Nephron (organoid): ENCODE data around the gene BTBD17.

Experiments
- H3K27ac Mint-ChIP-seq, 3 experiments: 2 replicates each; pipeline ENCODE4 v1.8.0; 2020; ENCODE audit warnings: mixed read lengths in 3 of 3, mild to moderate bottlenecking in 2 of 3, moderate library complexity in 1 of 3
- H3K27me3 Mint-ChIP-seq: 2 replicates; pipeline ENCODE4 v1.8.0; 2021; ENCODE audit warnings: low read depth, mild to moderate bottlenecking, moderate library complexity, mixed read lengths
- H3K36me3 Mint-ChIP-seq: 2 replicates; pipeline ENCODE4 v1.8.0; 2020; ENCODE audit warnings: low read depth, mixed read lengths
- H3K4me1 Mint-ChIP-seq: 2 replicates; pipeline ENCODE4 v1.8.0; 2020; ENCODE audit warnings: mixed read lengths
- H3K4me3 Mint-ChIP-seq, 3 experiments: 2 replicates each; pipeline ENCODE4 v1.8.0; 2020; ENCODE audit warnings: mild to moderate bottlenecking in 3 of 3, mixed read lengths in 3 of 3, moderate library complexity in 2 of 3
- H3K9me3 Mint-ChIP-seq: 2 replicates; pipeline ENCODE4 v1.8.0; 2020; ENCODE audit warnings: mixed read lengths
- CTCF ChIP-seq, 3 experiments: fragments of 200-600 bp; sonication (generic); IDR thresholded peaks; one replicate each; pipeline ENCODE4 v1.5.0; 2021; ENCODE audit warnings: antibody characterized with exemption in 3 of 3; ENCODE audit not compliant: unreplicated experiment in 3 of 3

The BTBD17 gene

DNA sequence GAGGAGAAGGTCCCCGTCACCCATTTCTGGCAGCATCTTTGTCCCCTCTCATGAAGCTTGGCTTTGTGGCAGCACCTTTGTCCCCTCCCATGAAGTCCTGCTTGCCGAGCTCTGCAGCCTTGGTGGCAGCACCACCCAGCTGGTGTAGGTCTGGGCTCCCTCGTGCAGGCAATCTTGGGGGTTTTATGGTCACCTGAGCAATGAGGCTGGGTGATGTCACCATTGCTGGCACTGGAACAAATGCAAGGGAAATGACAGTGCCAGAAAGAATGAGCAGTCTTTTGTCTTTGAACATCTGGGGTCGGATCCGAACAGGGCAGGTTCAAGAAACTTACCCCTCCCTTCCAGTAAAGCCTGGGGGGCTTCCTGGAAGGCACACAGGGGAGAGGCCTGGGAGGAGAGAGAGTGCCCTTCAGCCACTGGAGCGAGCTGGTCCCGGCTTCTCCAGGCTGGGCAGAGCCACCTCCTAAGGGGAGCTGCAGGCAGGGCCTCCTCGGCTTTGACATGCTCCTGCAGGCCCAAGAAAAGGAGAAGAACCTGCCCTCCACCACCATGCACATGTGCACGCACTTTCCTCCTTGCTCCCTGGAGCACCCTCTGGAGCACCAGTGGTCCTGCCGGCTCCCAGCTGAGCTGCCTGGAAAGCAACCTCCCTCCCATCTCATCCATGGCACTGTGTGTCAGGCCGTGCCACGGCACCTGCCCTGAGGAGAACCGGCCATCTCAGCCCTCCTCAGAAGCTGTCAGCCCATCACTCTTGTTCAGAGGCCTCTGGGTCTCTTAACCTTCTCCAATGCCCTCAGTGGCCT, 16.0 kb downstream of the BTBD17 start:
- Mint-ChIP-seq H3K27ac (no peak overlapping the region), H3K27me3 (peaks cover 43% of the 10 kb centered on the region), H3K9me3 (no peaks in the 10 kb centered on the region), H3K4me1 (no peaks in the 10 kb centered on the region), H3K36me3 (no peaks in the 10 kb centered on the region), H3K4me3 (no peak overlapping the region)
- no peak for TF ChIP-seq CTCF (IDR thresholded peaks at IDR 0.05; ENCODE audit: unreplicated experiment in 3 of 3)

DNA sequence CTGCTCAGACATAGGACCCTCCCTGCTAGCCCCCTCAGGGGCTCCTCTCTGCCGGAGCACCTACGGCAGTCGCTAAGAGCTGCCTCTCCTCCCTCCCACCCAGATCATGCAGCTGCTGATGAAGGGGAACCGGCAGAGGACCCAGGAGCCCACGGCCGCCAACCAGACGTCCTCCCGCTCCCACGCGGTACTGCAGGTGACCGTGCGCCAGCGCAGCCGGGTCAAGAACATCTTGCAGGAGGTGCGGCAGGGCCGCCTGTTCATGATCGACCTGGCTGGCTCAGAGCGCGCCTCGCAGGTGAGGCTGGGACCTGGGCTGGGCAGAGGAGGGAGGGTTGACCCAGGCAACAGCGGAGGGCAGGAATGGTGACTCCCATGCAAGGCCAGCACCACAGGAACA, 17.0 kb downstream of the BTBD17 start:
- H3K36me3 Mint-ChIP-seq: no peaks in the 10 kb centered on the region
- no peak for TF ChIP-seq CTCF (IDR thresholded peaks at IDR 0.05; ENCODE audit: unreplicated experiment in 3 of 3)
- peaks cover 39% of the 10 kb centered on the region for H3K27me3 Mint-ChIP-seq
- no peak overlapping the region for H3K4me3 Mint-ChIP-seq
- H3K4me1 Mint-ChIP-seq: peaks cover 7% of the 10 kb centered on the region
- no peaks in the 10 kb centered on the region for H3K9me3 Mint-ChIP-seq
- H3K27ac Mint-ChIP-seq: no peak overlapping the region

DNA sequence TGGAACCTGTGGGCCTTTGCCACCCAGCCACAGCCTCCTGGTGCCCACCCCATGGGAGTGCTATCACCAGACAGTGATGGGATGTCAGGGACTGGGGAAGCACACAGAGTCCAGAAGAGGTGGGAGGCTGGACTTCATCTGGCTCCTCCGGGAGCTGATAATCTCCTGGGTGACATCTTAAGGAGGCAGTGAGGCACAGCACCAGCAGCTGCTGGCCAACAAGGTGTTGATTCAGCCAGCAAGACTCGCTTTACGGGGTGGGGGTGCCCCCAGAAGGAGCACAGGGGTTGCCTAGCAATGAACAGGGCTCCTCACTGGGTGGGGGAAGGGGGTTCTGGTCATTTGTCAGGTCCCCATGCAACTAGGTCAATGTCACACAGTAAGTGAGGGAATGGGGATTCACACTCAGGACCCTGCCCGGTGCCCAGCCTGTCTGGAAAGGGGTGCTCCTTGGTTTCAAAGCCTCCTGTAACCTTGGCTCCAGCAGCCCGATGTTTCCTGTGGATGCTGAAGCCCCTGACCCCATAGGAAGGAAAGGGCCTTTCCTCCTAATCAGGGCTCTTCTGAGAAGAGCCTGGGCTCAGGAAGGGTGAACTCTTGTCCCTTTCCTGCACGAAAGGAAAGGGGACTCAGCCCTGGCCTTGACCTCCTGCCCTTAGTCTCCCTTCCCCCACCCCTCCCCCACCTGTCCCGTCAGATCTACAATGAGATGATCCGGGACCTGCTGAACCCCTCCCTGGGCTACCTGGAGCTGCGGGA, 18.0 kb downstream of the BTBD17 start:
- no peaks in the 10 kb centered on the region for H3K36me3 Mint-ChIP-seq
- no peak for TF ChIP-seq CTCF (IDR thresholded peaks at IDR 0.05; ENCODE audit: unreplicated experiment in 3 of 3)
- peaks cover 7% of the 10 kb centered on the region for H3K4me1 Mint-ChIP-seq
- H3K4me3 Mint-ChIP-seq: no peak overlapping the region
- H3K27ac Mint-ChIP-seq: no peak overlapping the region
- peaks cover 31% of the 10 kb centered on the region for H3K27me3 Mint-ChIP-seq
- H3K9me3 Mint-ChIP-seq: no peaks in the 10 kb centered on the region

DNA sequence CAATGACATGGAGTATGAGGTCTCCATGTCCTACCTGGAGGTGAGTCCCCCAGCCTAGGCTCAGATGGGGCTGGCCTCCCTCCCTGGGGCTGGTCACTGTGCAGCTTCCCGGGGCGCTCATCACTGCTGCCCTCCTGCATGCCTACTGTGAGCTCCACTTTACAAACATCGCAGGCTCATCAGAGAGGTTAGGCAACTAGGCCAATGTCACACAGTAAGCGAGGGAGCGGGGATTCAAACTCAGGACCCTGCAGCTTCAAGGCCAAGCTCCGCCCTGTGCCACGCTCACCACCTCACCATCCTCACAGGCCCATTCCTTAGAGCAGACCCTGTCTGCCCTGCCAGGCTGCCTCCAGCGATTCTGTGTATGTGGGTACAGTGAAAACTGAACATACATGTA, 18.5 kb downstream of the BTBD17 start:
- peaks cover 7% of the 10 kb centered on the region for H3K4me1 Mint-ChIP-seq
- no peaks in the 10 kb centered on the region for H3K9me3 Mint-ChIP-seq
- peaks cover 25% of the 10 kb centered on the region for H3K27me3 Mint-ChIP-seq
- no peaks in the 10 kb centered on the region for H3K36me3 Mint-ChIP-seq
- H3K4me3 Mint-ChIP-seq: no peak overlapping the region
- TF ChIP-seq CTCF (IDR thresholded peaks at IDR 0.05; ENCODE audit: unreplicated experiment in 3 of 3): no peak
- H3K27ac Mint-ChIP-seq: no peak overlapping the region

DNA sequence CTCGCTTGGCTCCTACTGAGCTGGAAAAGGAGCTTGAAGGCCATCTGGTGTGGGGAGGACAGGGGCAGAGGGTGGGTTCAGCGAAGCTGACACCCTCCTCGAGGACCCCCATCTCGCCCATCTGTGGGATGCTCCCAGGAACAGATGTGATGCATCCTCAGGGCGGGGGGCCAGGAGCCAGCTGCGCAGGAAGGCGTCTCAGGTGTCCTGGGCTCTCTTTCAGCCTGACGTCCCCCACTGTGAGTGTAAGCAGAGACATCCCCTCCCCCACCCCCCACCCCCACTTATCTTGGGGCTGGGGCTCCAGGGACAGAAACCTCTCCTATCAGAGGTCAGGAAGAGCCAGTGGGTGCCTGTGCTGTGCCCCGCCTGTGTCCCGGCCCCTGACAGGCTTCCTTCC, 19.4 kb downstream of the BTBD17 start:
- no peak for TF ChIP-seq CTCF (IDR thresholded peaks at IDR 0.05; ENCODE audit: unreplicated experiment in 3 of 3)
- Mint-ChIP-seq H3K9me3 (no peaks in the 10 kb centered on the region), H3K27ac (no peak overlapping the region), H3K36me3 (no peaks in the 10 kb centered on the region), H3K4me3 (no peak overlapping the region), H3K27me3 (peaks cover 21% of the 10 kb centered on the region), H3K4me1 (peaks cover 7% of the 10 kb centered on the region)
